Measurements from ENCODE around the gene GABRG3.

- no peak for TF ChIP-seq SIN3A (IDR thresholded peaks at IDR 0.05; ENCODE audit: borderline replicate concordance, insufficient read depth, low read length)
- no peak for TF ChIP-seq TAF1 (IDR thresholded peaks at IDR 0.05; ENCODE audit: borderline replicate concordance, insufficient read depth, low read length)
- TF ChIP-seq REST (IDR thresholded peaks at IDR 0.05; ENCODE audit: insufficient read depth in 1 of 2, low read depth in 2 of 2, low read length in 2 of 2): no peak
- no peak for TF ChIP-seq POLR2AphosphoS5 (IDR thresholded peaks at IDR 0.05; ENCODE audit: low read depth, low read length)
- no peak for TF ChIP-seq FOXP2 (optimal IDR thresholded peaks at IDR 0.05; ENCODE audit: borderline replicate concordance, extremely low read depth, extremely low read length, insufficient read depth)
Measured at GRCh38 chr15:26935322-26935721, 35.7 kb upstream of the GABRG3 start.

All from PFSK-1 (cell line).